ENCODE results near the gene PMS1.

The PMS1 gene

DNA sequence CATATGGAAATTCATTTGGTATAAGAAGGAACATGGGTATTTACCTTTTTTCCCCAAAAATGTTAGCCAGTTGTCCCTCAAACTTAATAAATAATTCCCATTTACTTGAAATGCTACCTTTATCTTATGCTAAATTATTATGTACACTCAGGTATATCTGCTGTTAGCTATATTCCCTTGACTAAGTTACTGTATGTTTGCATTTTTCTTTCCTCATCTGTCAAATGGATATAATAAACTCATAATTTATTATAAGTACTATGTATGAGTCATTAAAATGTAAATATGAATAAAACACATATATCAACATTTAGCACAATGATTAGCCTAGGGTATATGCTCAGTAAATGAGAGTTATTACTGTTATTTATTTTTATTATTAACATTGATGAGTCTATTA lies 117.4 kb downstream of the PMS1 start:
- H3K36me3 ChIP-seq (ENCODE audit: low read length): no peaks in the 10 kb centered on the region
- H3K4me2 ChIP-seq (ENCODE audit: low read depth, low read length, poor library complexity, severe bottlenecking): no peak overlapping the region
- no peak for TF ChIP-seq CTCF (IDR thresholded peaks at IDR 0.05; ENCODE audit: insufficient read depth, low read length, poor library complexity, severe bottlenecking)
- TF ChIP-seq EZH2phosphoT487 (conservative IDR thresholded peaks at IDR 0.05; ENCODE audit: low read length): no peak
- H3K4me3 ChIP-seq (ENCODE audit: insufficient read depth, low read length, poor library complexity, severe bottlenecking): no peak overlapping the region
- no peaks in the 10 kb centered on the region for H4K20me1 ChIP-seq (ENCODE audit: low read depth, low read length)
- H3K9me3 ChIP-seq (ENCODE audit: insufficient read depth, low read length): no peaks in the 10 kb centered on the region
- no peaks in the 10 kb centered on the region for H3K79me2 ChIP-seq (ENCODE audit: insufficient read depth, low read length)
- no peak overlapping the region for H3K27ac ChIP-seq (ENCODE audit: low read depth, low read length)
- no peaks in the 10 kb centered on the region for H3K27me3 ChIP-seq (ENCODE audit: low read length)
- H3F3A ChIP-seq (ENCODE audit: insufficient read depth): no peaks in the 10 kb centered on the region; the same call in 1 of the 2 replicates
- no peaks in the 10 kb centered on the region for H3K9me2 ChIP-seq (replicated peaks; ENCODE audit: insufficient read depth, low read length)
- no peak overlapping the region for H2AFZ ChIP-seq (ENCODE audit: low read depth, low read length, severe bottlenecking)
- H3K9ac ChIP-seq (ENCODE audit: low read length): no peak overlapping the region

- no peak overlapping the region for H3K4me3 ChIP-seq (ENCODE audit: insufficient read depth, low read length, poor library complexity, severe bottlenecking)
- no peaks in the 10 kb centered on the region for H3K79me2 ChIP-seq (ENCODE audit: insufficient read depth, low read length)
- H3K9me3 ChIP-seq (ENCODE audit: insufficient read depth, low read length): no peaks in the 10 kb centered on the region
- H3F3A ChIP-seq (ENCODE audit: insufficient read depth): no peaks in the 10 kb centered on the region
- no peak overlapping the region for H3K27ac ChIP-seq (ENCODE audit: low read depth, low read length)
- H3K9me2 ChIP-seq (replicated peaks; ENCODE audit: insufficient read depth, low read length): no peaks in the 10 kb centered on the region
- H3K27me3 ChIP-seq (ENCODE audit: low read length): no peaks in the 10 kb centered on the region
- H3K36me3 ChIP-seq (ENCODE audit: low read length): no peaks in the 10 kb centered on the region
- H4K20me1 ChIP-seq (ENCODE audit: low read depth, low read length): no peaks in the 10 kb centered on the region
- H3K9ac ChIP-seq (ENCODE audit: low read length): no peak overlapping the region
- no peak for TF ChIP-seq CTCF (IDR thresholded peaks at IDR 0.05; ENCODE audit: insufficient read depth, low read length, poor library complexity, severe bottlenecking)
- no peak for TF ChIP-seq EZH2phosphoT487 (conservative IDR thresholded peaks at IDR 0.05; ENCODE audit: low read length)
- H2AFZ ChIP-seq (ENCODE audit: low read depth, low read length, severe bottlenecking): no peak overlapping the region
- no peak overlapping the region for H3K4me2 ChIP-seq (ENCODE audit: low read depth, low read length, poor library complexity, severe bottlenecking)
Measured at GRCh38 chr2:189913821-189914220, 129.6 kb downstream of the PMS1 start.

DNA sequence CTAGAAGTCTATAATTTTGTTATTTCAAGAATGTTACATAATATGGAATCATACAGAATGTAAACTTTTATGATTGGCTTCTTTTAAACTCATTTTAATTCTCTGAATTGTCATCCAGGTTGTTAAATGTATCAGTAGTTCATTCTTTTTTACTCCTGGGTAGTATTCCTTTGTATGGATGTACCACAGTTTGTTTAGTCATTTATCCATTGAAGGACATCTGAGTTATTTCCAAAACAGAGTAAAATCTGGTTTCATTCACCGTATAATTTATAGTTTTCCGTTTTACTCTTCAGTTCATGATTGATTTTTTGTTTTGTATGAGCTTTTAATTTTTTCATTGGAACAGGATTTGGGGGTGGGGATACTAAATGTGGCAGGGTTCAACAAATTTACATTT lies 132.4 kb downstream of the PMS1 start:
- no peaks in the 10 kb centered on the region for H3K36me3 ChIP-seq (ENCODE audit: low read length)
- H4K20me1 ChIP-seq (ENCODE audit: low read depth, low read length): no peaks in the 10 kb centered on the region
- H3K4me2 ChIP-seq (ENCODE audit: low read depth, low read length, poor library complexity, severe bottlenecking): no peak overlapping the region
- no peaks in the 10 kb centered on the region for H3K9me2 ChIP-seq (replicated peaks; ENCODE audit: insufficient read depth, low read length)
- no peak overlapping the region for H2AFZ ChIP-seq (ENCODE audit: low read depth, low read length, severe bottlenecking)
- H3F3A ChIP-seq (ENCODE audit: insufficient read depth): no peaks in the 10 kb centered on the region
- no peak overlapping the region for H3K27ac ChIP-seq (ENCODE audit: low read depth, low read length)
- no peak overlapping the region for H3K9ac ChIP-seq (ENCODE audit: low read length)
- no peaks in the 10 kb centered on the region for H3K27me3 ChIP-seq (ENCODE audit: low read length)
- no peak overlapping the region for H3K4me3 ChIP-seq (ENCODE audit: insufficient read depth, low read length, poor library complexity, severe bottlenecking)
- TF ChIP-seq CTCF (IDR thresholded peaks at IDR 0.05; ENCODE audit: insufficient read depth, low read length, poor library complexity, severe bottlenecking) (no peak), EZH2phosphoT487 (conservative IDR thresholded peaks at IDR 0.05; ENCODE audit: low read length) (no peak)
- H3K9me3 ChIP-seq (ENCODE audit: insufficient read depth, low read length): no peaks in the 10 kb centered on the region
- no peaks in the 10 kb centered on the region for H3K79me2 ChIP-seq (ENCODE audit: insufficient read depth, low read length)
